Spleen (tissue), 11 donors: Measurements from ENCODE around the gene DNASE1L2. TPM values are rescaled to one million over a fixed set of nuclear protein-coding genes. Genes with fewer than 3 reads are reported as not detected.

ENCODE experiments used
- DNase-seq: peaks from one replicate; pipeline ENCODE4 v3.0.0-alpha.2; 2020
- H3K27ac ChIP-seq, 8 donors: fragments of 200-600 bp; sonication (generic) in 7 of 8; 1 replicate in 4 of 8; 2 replicates in 4 of 8; pipeline versions ENCODE4 v1.5.0 to v1.8.0; 2016 to 2021; ENCODE audit warnings: inconsistent platforms in 4 of 8, mild to moderate bottlenecking in 4 of 8, moderate library complexity in 1 of 8
- H3K27me3 ChIP-seq, 7 donors: fragments of 200-600 bp; sonication (generic) in 6 of 7; replicated peaks in 1 of 7; 1 replicate in 4 of 7; 2 replicates in 3 of 7; pipeline versions ENCODE4 v1.5.0 to v1.8.0; 2016 to 2021; ENCODE audit warnings: inconsistent platforms in 3 of 7, mild to moderate bottlenecking in 1 of 7
- H3K36me3 ChIP-seq, 6 donors: fragments of 200-600 bp; sonication (generic) in 5 of 6; 1 replicate in 4 of 6; 2 replicates in 2 of 6; pipeline versions ENCODE4 v1.5.0 to v1.8.0; 2016 to 2021; ENCODE audit warnings: inconsistent platforms in 2 of 6
- H3K4me1 ChIP-seq, 6 donors: fragments of 200-600 bp; sonication (generic) in 5 of 6; 1 replicate in 3 of 6; 2 replicates in 3 of 6; pipeline versions ENCODE4 v1.5.0 to v1.8.0; 2016 to 2021; ENCODE audit warnings: inconsistent platforms in 3 of 6
- H3K4me3 ChIP-seq, 8 donors: fragments of 200-600 bp; sonication (generic) in 7 of 8; 1 replicate in 4 of 8; 2 replicates in 4 of 8; pipeline versions ENCODE4 v1.5.0 to v1.8.0; 2016 to 2021; ENCODE audit warnings: inconsistent platforms in 4 of 8, mild to moderate bottlenecking in 4 of 8, moderate library complexity in 2 of 8
- H3K9me3 ChIP-seq, 8 donors: fragments of 200-600 bp; sonication (generic) in 7 of 8; 1 replicate in 4 of 8; 2 replicates in 4 of 8; pipeline versions ENCODE4 v1.5.0 to v1.8.0; 2016 to 2021; ENCODE audit warnings: inconsistent platforms in 4 of 8
- POLR2A ChIP-seq, 3 donors: fragments of 450-650 bp; IDR thresholded peaks; one replicate each; pipeline ENCODE4 v1.5.1; 2017; ENCODE audit warnings: antibody characterized with exemption in 3 of 3, mild to moderate bottlenecking in 1 of 3
- POLR2AphosphoS5 ChIP-seq, 3 donors: sonication (generic); formaldehyde crosslinking; IDR thresholded peaks; one replicate each; pipeline ENCODE4 v1.5.1; 2017; ENCODE audit warnings: antibody characterized with exemption in 3 of 3
- WGBS, 5 donors: extraction: QIAGEN DNeasy Blood & Tissue Kit in 3 of 5; methylation state at CpG; one replicate each; pipeline versions ENCODE4 v1.1.5 to v1.1.7; 2013 to 2018; 5-methylcytosine and 5-hydroxymethylcytosine counted together
- intact Hi-C: fragments of 100-400 bp; cut with DNase I; formaldehyde crosslinking; loops from one replicate; pipeline ENCODE4 v1.15.0; 2023; ENCODE audit warnings: low total_unique reads
- polyA plus RNA-seq, 3 donors: library from polyadenylated mRNA; stranded (reverse); fragments of 200-250 nt; gene quantifications; one replicate each; pipeline ENCODE4 v1.2.1, GENCODE V29; 2013
- total RNA-seq, 7 donors: library from RNA; depleted of rRNA in 3 of 7; stranded (reverse); fragments of >200 nt in 3 of 7; fragmentation: NEBNext Ultra II Directional in 4 of 7; extraction: Animal tissue kit (Norgen Biotek cat#: 25700) in 4 of 7; gene quantifications; one replicate each; pipeline versions ENCODE4 v1.1.0 to v1.2.1, GENCODE V29; 2016 to 2021
- TF ChIP-seq, protein P1 (sequence below), 11 experiments: fragments of 200-600 bp in 7 of 11; fragments of 450-650 bp in 4 of 11; sonication (generic) in 4 of 11; IDR thresholded peaks in 8 of 11; conservative IDR thresholded peaks in 3 of 11; 1 replicate in 7 of 11; 2 replicates in 4 of 11; pipeline versions ENCODE4 v1.4.0 to v1.8.0; 2016 to 2021; ENCODE audit warnings: antibody characterized with exemption in 11 of 11, inconsistent platforms in 4 of 11, mild to moderate bottlenecking in 1 of 11
- donor health status: healthy with polysubstance abuse.
- donor health status: DM: no; HTN: no; CAD: no; lungs with moderate emphysema.
- donor health status: DM: no; HTN: no; CAD: no.
- donor health status: Bipolar disorder and iron deficiency.
- donor health status: healthy.
- donor health status: DM: no; HTN: no; CAD: no.
- donor health status: DM: yes; HTN: yes; CAD: no.

Gene DNASE1L2
- total and polyA plus RNA-seq, 10 donors: 0.59 to 2.2 (median 1.2) TPM

DNA sequence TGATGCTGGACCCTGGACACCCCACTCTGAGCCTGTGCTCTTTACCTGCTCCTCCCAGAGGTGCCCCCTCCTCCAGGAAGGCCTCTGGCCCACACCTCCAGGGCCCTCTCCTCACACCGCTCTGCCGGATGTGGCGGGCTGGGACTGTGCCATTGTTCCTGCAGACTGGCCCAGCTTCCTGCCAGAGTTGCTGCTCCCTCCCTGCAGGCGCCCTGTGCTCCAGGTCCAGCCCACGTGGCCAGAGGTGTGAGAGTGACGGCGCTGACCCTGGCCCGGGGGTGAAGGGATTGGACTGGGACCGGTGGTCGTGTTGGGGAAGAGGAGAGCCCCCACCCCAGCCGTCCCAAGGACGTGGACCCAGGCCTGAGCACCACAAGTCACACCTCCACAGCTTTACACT is 7.2 kb upstream of the DNASE1L2 start:
- Histone ChIP-seq H3K4me1 (peaks cover 12 to 69% (median 51%) of the 10 kb centered on the region in 6 donors), H3K9me3 (no peaks in the 10 kb centered on the region), H3K27me3 (peaks cover 0 to 10% (median 0%) of the 10 kb centered on the region in 7 donors), H3K36me3 (peaks cover 15 to 83% (median 63%) of the 10 kb centered on the region in 6 donors), H3K27ac (no peak overlapping the region), H3K4me3 (no peak overlapping the region)
- intact Hi-C loops: no loop called here
- WGBS, 5 donors: 67 to 87% (median 81%) methylated on average over 3 to 12 of the region's 12 CpGs
- no peak for TF ChIP-seq POLR2A (IDR thresholded peaks at IDR 0.05)
- TF ChIP-seq POLR2AphosphoS5 (IDR thresholded peaks at IDR 0.05): peak in 1 of 3 donors; percentile 15
- TF ChIP-seq, protein P1, sequence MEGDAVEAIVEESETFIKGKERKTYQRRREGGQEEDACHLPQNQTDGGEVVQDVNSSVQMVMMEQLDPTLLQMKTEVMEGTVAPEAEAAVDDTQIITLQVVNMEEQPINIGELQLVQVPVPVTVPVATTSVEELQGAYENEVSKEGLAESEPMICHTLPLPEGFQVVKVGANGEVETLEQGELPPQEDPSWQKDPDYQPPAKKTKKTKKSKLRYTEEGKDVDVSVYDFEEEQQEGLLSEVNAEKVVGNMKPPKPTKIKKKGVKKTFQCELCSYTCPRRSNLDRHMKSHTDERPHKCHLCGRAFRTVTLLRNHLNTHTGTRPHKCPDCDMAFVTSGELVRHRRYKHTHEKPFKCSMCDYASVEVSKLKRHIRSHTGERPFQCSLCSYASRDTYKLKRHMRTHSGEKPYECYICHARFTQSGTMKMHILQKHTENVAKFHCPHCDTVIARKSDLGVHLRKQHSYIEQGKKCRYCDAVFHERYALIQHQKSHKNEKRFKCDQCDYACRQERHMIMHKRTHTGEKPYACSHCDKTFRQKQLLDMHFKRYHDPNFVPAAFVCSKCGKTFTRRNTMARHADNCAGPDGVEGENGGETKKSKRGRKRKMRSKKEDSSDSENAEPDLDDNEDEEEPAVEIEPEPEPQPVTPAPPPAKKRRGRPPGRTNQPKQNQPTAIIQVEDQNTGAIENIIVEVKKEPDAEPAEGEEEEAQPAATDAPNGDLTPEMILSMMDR (IDR thresholded peaks at IDR 0.05 in 8 of 11, conservative IDR thresholded peaks at IDR 0.05 in 3 of 11): no peak
- peak; percentile 67 for DNase-seq

DNA sequence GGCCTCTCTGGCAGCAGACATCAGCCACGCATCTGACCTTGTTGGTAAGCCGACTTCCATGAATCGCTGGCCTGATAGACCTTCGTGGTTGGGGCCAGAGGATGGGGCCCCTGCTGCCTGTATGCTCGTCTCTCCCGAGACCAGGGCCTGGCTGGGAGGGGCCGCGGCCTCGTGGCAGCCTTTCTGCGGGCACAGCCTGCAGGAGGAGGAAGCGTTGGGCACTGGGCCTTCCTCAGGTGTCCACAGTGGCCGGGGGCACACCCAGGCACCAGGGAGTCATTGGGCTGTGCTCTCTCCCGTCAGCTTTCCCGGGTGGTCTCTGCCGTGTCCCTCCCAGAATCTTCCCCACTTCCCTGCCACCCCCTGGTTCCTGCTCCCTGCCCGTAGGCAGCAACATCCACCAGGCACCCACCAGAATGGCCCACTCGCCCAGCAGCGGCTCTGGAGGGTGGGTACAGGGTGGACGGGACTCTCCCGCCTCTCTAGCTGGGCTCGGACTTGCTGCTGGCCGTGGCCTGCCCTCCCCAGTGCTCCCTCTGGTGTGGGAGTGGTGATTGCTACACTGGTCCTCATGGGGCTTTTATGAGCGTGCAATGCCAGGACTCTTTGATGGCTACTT is 6.5 kb upstream of the DNASE1L2 start:
- H3K9me3 ChIP-seq: no peaks in the 10 kb centered on the region
- intact Hi-C loops: no loop called here
- H3K27me3 ChIP-seq: peaks cover 0 to 17% (median 0%) of the 10 kb centered on the region in 7 donors
- DNase-seq: peak; percentile 64
- peak overlapping the region in 1 of 8 donors; percentile 32 for H3K27ac ChIP-seq
- H3K4me1 ChIP-seq: peaks cover 5 to 63% (median 44%) of the 10 kb centered on the region in 6 donors
- 81 to 87% (median 85%) methylated on average over 14 to 23 of the region's 23 CpGs for WGBS, 5 donors
- H3K4me3 ChIP-seq: no peak overlapping the region
- TF ChIP-seq POLR2AphosphoS5 (IDR thresholded peaks at IDR 0.05): peak in 1 of 3 donors; percentile 43
- no peak for TF ChIP-seq POLR2A (IDR thresholded peaks at IDR 0.05)
- TF ChIP-seq, protein P1 (IDR thresholded peaks at IDR 0.05 in 8 of 11, conservative IDR thresholded peaks at IDR 0.05 in 3 of 11): no peak
- H3K36me3 ChIP-seq: peaks cover 19 to 90% (median 70%) of the 10 kb centered on the region in 6 donors

DNA sequence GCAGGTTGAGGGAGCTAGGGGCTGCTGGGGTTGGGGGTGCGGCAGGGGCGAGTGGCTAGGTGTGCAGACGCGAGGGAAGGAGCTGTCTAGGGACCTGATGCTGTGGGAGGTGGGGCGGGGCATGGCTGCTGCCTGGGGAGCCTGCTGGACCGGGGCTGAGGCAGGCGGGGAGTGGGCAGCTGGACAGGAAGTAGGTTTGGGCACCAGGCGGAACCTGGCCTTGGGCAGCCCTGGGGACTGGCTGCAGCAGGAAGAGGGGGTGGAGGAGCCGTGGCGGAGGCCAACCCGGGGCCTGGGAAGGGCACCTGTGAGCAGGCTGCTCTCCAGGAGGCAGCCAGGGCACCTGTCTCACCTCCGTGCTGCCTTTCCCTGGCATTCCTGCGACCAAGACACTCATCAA is 5.9 kb upstream of the DNASE1L2 start:
- DNase-seq: peak; percentile 77
- 75 to 85% (median 78%) methylated on average over 8 to 13 of the region's 13 CpGs for WGBS, 5 donors
- intact Hi-C loops: no loop called here

More for the DNA sequence above, 5.9 kb upstream of the DNASE1L2 start:
- H3K4me1 ChIP-seq: peaks cover 2 to 57% (median 38%) of the 10 kb centered on the region in 6 donors
- peaks cover 19 to 96% (median 76%) of the 10 kb centered on the region in 6 donors for H3K36me3 ChIP-seq
- H3K27me3 ChIP-seq: peaks cover 0 to 23% (median 0%) of the 10 kb centered on the region in 7 donors
- H3K9me3 ChIP-seq: no peaks in the 10 kb centered on the region
- TF ChIP-seq, protein P1 (IDR thresholded peaks at IDR 0.05 in 8 of 11, conservative IDR thresholded peaks at IDR 0.05 in 3 of 11): no peak
- TF ChIP-seq POLR2AphosphoS5 (IDR thresholded peaks at IDR 0.05) (peak; percentile 40 to 78 (median 74)), POLR2A (IDR thresholded peaks at IDR 0.05) (no peak)
- no peak overlapping the region for H3K4me3 ChIP-seq
- H3K27ac ChIP-seq: peak overlapping the region in 5 of 8 donors; percentile 30 to 58 (median 51)
